ENCODE measurements around the gene STRN4. TPM values are rescaled to one million over a fixed set of nuclear protein-coding genes. Genes with fewer than 3 reads are reported as not detected.

STRN4 gene
- total and polyA plus RNA-seq, 2 experiments from 2014 or later: 98.4 to 144 TPM

- no peaks in the 10 kb centered on the region for H3K27me3 ChIP-seq
- H3K4me1 ChIP-seq (ENCODE audit: low read depth): peaks cover 9% of the 10 kb centered on the region
- no peaks in the 10 kb centered on the region for H3K36me3 ChIP-seq
- TF ChIP-seq, protein P1, sequence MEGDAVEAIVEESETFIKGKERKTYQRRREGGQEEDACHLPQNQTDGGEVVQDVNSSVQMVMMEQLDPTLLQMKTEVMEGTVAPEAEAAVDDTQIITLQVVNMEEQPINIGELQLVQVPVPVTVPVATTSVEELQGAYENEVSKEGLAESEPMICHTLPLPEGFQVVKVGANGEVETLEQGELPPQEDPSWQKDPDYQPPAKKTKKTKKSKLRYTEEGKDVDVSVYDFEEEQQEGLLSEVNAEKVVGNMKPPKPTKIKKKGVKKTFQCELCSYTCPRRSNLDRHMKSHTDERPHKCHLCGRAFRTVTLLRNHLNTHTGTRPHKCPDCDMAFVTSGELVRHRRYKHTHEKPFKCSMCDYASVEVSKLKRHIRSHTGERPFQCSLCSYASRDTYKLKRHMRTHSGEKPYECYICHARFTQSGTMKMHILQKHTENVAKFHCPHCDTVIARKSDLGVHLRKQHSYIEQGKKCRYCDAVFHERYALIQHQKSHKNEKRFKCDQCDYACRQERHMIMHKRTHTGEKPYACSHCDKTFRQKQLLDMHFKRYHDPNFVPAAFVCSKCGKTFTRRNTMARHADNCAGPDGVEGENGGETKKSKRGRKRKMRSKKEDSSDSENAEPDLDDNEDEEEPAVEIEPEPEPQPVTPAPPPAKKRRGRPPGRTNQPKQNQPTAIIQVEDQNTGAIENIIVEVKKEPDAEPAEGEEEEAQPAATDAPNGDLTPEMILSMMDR (IDR thresholded peaks at IDR 0.05; ENCODE audit: low read depth, low read length): no peak
- no peaks in the 10 kb centered on the region for H3K9me3 ChIP-seq (ENCODE audit: low read depth)
- peak; percentile 65 to 89 for DNase-seq (ENCODE audit: low read depth in 1 of 2, low spot score in 1 of 2)
- peak overlapping the region; percentile 13 for H3K27ac ChIP-seq
- peak overlapping the region; percentile 45 for H3K4me3 ChIP-seq
Observed at GRCh38 chr19:46787331-46788261, 41.3 kb upstream of the STRN4 start.

DNA sequence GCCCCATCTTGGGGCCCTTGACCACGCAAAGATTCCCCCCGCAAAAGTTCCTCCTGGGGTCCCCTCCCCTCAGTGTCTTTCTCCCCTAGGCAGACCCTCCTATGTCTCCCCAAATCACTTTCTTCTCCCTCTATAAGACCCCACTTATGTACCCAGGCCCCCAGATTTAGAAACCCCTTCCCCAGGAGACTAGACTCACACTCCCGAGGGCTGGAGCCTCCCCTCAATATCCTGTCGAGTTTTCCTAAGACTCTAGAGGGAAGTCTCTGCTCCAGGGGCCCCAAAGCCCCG is 40.7 kb upstream of the STRN4 start:
- Histone ChIP-seq H3K4me3 (peak overlapping the region; percentile 45), H3K4me1 (ENCODE audit: low read depth) (peaks cover 9% of the 10 kb centered on the region), H3K36me3 (peaks cover 2% of the 10 kb centered on the region), H3K27ac (peak overlapping the region; percentile 13), H3K27me3 (no peaks in the 10 kb centered on the region), H3K9me3 (ENCODE audit: low read depth) (no peaks in the 10 kb centered on the region)
- TF ChIP-seq, protein P1 (IDR thresholded peaks at IDR 0.05; ENCODE audit: low read depth, low read length): no peak
- no peak for DNase-seq (ENCODE audit: low read depth in 1 of 2, low spot score in 1 of 2)

DNA sequence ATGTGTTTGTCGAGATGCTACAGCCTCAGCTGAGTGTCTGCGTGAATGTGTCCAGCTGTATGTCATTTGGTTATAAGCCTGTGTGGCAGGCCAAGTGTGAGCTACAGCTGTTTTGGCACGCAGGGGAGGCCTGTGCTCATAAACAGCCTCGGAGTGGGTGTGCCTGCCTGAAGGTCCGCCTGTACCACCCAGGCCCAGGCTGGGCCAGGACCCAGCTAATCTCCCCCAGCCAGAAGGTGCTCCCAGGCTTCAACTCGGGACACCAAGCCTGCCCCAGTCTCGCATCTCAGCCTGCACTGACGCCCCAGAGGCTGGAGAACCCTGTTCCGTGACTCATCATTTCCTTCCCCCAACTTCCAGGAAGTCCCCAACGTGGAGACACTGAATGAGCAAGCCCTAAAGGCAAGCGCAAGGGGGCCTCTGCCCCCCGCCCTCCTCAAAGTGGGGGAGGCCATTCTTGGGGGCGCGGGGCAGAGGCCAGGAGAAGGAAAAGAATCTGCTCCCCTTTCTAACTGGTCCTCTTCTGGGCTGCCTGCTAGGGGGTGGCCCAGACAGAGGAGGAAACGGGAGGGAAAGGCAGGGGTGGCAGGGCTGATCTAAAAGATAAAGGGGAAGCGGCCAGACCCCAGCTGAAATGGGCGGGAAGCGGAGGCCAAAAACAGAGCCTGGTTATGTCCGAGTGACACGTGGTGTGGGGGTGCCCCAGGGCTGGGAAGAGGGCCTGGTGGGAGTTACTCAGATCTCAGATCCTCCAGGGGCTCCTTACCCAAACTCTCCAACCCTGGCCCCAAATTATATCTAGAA is 40.2 kb upstream of the STRN4 start:
- H3K4me3 ChIP-seq: peak overlapping the region; percentile 45
- H3K4me1 ChIP-seq (ENCODE audit: low read depth): peaks cover 9% of the 10 kb centered on the region
- no peaks in the 10 kb centered on the region for H3K27me3 ChIP-seq
- TF ChIP-seq, protein P1 (IDR thresholded peaks at IDR 0.05; ENCODE audit: low read depth, low read length): no peak
- H3K27ac ChIP-seq: peak overlapping the region; percentile 51
- no peaks in the 10 kb centered on the region for H3K9me3 ChIP-seq (ENCODE audit: low read depth)
- peaks cover 2% of the 10 kb centered on the region for H3K36me3 ChIP-seq
- DNase-seq (ENCODE audit: low read depth in 1 of 2, low spot score in 1 of 2): peak; percentile 32 to 80

DNA sequence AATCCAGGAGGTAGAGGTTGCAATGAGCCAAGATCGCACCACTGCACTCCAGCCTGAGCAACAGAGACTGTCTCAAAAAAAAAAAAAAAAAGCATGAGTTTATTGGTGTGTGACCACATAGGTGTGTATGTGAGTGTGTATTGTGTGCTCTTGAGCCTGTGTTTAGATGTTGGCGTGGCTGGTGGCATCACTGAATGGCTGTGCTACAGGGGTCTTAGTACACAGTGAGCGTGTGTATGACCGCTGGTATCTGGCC is 39.7 kb upstream of the STRN4 start:
- H3K27me3 ChIP-seq: no peaks in the 10 kb centered on the region
- TF ChIP-seq, protein P1 (IDR thresholded peaks at IDR 0.05; ENCODE audit: low read depth, low read length): no peak
- H3K9me3 ChIP-seq (ENCODE audit: low read depth): no peaks in the 10 kb centered on the region
- H3K4me1 ChIP-seq (ENCODE audit: low read depth): peaks cover 9% of the 10 kb centered on the region
- H3K4me3 ChIP-seq: peak overlapping the region; percentile 45
- H3K27ac ChIP-seq: no peak overlapping the region
- peaks cover 2% of the 10 kb centered on the region for H3K36me3 ChIP-seq
- DNase-seq (ENCODE audit: low read depth in 1 of 2, low spot score in 1 of 2): no peak

GRCh38 chr19:46785054-46785979 is 39.1 kb upstream of the STRN4 start:
- H3K36me3 ChIP-seq: peaks cover 2% of the 10 kb centered on the region
- H3K9me3 ChIP-seq (ENCODE audit: low read depth): no peaks in the 10 kb centered on the region
- peak overlapping the region; percentile 1 for H3K27ac ChIP-seq
- peak in 1 of 2 donors; percentile 21 for DNase-seq (ENCODE audit: low read depth in 1 of 2, low spot score in 1 of 2)
- H3K27me3 ChIP-seq: no peaks in the 10 kb centered on the region
- TF ChIP-seq, protein P1 (IDR thresholded peaks at IDR 0.05; ENCODE audit: low read depth, low read length): no peak
- peaks cover 9% of the 10 kb centered on the region for H3K4me1 ChIP-seq (ENCODE audit: low read depth)
- peak overlapping the region; percentile 45 for H3K4me3 ChIP-seq
